Effector memory CD4-positive, alpha-beta T cell (primary cell): ENCODE measurements around the gene FNBP1.
"Not testable (repeated sequence)": the region's sequence is repeated elsewhere in the genome, so short reads cannot be mapped to it uniquely, and the experiment has no call there.

Experiments
- DNase-seq, 3 donors: peaks; one replicate each; pipeline ENCODE4 v3.0.0-alpha.2; 2020
- H3K27ac ChIP-seq: 2 replicates; pipeline ENCODE4 v1.7.0; 2013; ENCODE audit warnings: mild to moderate bottlenecking, low read length, moderate library complexity; ENCODE audit not compliant: insufficient read depth, poor library complexity, severe bottlenecking
- H3K27me3 ChIP-seq: replicated peaks from 2 replicates; pipeline ENCODE4 v1.7.0; 2013; ENCODE audit warnings: mild to moderate bottlenecking, low read length; ENCODE audit not compliant: insufficient read depth, control insufficient read depth, poor library complexity, severe bottlenecking
- H3K36me3 ChIP-seq: 2 replicates; pipeline ENCODE4 v1.7.0; 2013; ENCODE audit warnings: mild to moderate bottlenecking, low read length, moderate library complexity; ENCODE audit not compliant: control insufficient read depth, insufficient read depth
- H3K4me1 ChIP-seq: 2 replicates; pipeline ENCODE4 v1.7.0; 2013; ENCODE audit warnings: low read length, mild to moderate bottlenecking; ENCODE audit not compliant: control insufficient read depth, insufficient read depth, poor library complexity, severe bottlenecking
- H3K4me3 ChIP-seq: 2 replicates; pipeline ENCODE4 v1.7.0; 2013; ENCODE audit warnings: low read length, low read depth, mild to moderate bottlenecking; ENCODE audit not compliant: insufficient read depth, poor library complexity, severe bottlenecking
- H3K9me3 ChIP-seq: 2 replicates; pipeline ENCODE4 v1.7.0; 2013; ENCODE audit warnings: mild to moderate bottlenecking, low read length, moderate library complexity; ENCODE audit not compliant: control insufficient read depth

Gene FNBP1

DNA sequence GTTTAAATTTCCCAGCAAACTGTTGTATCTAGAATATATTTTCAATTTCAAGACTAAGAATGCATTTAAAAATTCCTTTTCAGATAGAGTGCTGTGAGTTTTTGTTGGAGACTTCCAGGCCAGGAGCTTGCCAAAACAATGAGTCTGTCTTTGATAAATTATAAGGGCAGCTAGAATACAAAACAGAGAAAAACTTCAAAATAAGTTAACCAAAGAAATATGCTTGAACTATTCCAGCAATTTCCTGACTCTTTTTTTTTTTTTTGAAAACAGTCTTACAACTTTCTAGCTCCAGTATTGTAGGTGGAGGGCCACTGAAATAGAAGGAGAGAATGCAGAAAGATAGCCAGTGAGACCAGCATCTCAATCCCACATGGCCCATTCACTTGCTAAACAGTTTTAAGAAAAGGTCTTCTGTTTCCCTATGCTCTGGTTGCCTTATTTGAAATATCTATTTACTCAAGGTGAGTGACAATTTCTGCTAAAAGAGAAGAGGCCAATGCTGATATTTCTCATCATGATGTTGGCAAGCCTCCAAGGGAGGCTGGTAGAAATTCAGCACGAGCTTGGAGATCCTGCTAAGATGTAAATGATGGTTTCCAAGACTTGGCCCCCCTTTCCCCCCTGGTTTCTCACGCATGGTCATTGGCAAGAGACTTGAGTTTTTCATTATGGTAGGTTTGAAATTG lies 104.6 kb downstream of the FNBP1 start:
- Histone ChIP-seq H3K4me3 (no peak overlapping the region), H3K9me3 (peaks cover 6% of the 10 kb centered on the region), H3K27me3 (no peaks in the 10 kb centered on the region), H3K27ac (no peak overlapping the region), H3K36me3 (peaks cover 33% of the 10 kb centered on the region), H3K4me1 (peaks cover 22% of the 10 kb centered on the region)
- DNase-seq, result no peak

DNA sequence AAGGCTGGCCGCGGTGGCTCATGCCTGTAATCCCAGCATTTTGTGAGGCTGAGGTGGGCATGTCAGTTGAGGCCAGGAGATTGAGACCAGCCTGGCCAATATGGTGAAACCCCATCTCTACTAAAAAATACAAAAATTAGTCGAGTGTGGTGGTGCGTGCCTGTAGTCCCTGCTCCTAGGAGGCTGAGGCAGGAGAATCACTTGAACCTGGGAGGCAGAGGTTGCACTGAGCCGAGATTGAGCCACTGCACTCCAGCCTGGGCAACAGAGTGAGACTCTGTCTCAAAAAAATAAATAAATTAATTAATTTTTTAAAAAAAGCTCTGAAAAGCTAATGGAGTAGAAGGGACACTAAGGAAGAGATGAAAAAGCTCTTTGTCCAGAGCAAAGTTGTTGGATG lies 105.1 kb downstream of the FNBP1 start:
- H3K9me3 ChIP-seq, H3K27ac ChIP-seq, DNase-seq, H3K27me3 ChIP-seq, H3K4me3 ChIP-seq: not testable (repeated sequence)
- peaks cover 30% of the 10 kb centered on the region for H3K36me3 ChIP-seq
- H3K4me1 ChIP-seq, result peaks cover 24% of the 10 kb centered on the region

DNA sequence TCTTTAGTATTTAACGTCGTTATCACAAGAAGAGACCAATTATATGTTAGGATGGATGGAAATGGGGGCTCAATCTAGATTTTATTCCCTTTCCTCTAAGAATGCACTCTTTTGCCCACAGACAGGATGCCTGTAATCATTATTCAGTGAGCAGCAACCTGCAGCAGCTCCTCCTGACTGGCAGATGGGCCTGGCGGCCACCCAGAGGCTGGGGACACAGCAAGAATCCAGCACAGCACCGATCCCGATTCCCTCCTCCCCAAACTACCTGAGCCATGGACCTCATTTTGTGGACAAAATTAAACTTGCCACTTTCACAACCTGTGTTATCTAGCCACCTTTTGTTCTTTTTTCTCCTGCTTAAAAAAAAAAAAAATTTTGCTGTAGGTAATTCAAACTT lies 106.8 kb downstream of the FNBP1 start:
- no peaks in the 10 kb centered on the region for H3K9me3 ChIP-seq
- DNase-seq, result no peak
- H3K4me3 ChIP-seq, result no peak overlapping the region
- H3K27ac ChIP-seq, result no peak overlapping the region
- H3K27me3 ChIP-seq, result no peaks in the 10 kb centered on the region
- H3K4me1 ChIP-seq, result peaks cover 31% of the 10 kb centered on the region
- peaks cover 17% of the 10 kb centered on the region for H3K36me3 ChIP-seq

DNA sequence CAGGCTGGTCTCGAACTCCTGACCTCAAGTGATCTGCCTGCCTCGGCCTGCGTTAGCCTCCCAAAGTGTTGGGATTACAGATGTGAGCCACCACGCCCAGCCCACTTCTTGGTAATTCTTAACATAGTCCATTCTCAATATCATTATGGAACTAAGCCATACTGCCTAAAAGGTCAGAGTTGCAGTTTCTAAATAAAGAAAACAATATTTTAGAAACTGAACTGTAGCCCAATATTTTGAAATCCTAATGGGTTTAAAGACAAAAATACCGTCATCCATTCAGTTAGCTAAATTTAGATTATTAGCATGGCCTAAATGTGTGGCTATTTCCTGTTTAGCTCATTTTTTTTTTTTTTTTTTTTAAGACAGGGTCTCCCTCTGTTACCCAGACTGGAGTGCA lies 108.2 kb downstream of the FNBP1 start:
- Histone ChIP-seq H3K27me3 (no peaks in the 10 kb centered on the region), H3K9me3 (no peaks in the 10 kb centered on the region), H3K27ac (peak overlapping the region; percentile 9), H3K4me1 (peaks cover 31% of the 10 kb centered on the region), H3K4me3 (no peak overlapping the region), H3K36me3 (peaks cover 12% of the 10 kb centered on the region)
- no peak for DNase-seq

DNA sequence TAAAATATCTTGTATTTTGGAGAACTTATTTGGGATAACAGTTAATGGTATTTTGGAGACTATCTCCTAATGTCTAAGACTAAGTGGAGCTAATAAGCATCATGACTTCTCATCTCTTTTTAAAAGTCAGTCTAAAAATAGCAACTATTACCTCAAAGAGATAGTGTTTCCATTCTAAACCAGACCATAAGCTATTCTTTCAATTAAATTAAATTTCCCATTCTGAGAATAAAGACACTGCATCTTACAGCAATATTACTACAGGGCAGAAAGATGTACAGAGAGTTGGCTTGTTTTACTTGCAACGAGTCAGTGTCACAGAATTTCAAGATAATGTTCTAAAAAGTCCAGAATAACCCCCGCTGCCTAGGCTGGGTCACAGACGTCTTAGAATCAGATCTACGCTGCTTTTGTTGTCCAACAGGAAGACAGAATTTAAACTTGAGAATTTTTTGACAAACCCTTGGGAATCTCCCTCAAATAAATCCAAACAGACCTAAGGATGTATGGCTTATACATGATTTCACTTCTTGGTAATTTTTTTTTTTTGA lies 108.9 kb downstream of the FNBP1 start:
- H3K27ac ChIP-seq, result peak overlapping the region; percentile 9
- H3K9me3 ChIP-seq, result no peaks in the 10 kb centered on the region
- no peak overlapping the region for H3K4me3 ChIP-seq
- DNase-seq, result no peak
- H3K36me3 ChIP-seq, result peaks cover 12% of the 10 kb centered on the region
- peaks cover 30% of the 10 kb centered on the region for H3K4me1 ChIP-seq
- no peaks in the 10 kb centered on the region for H3K27me3 ChIP-seq

DNA sequence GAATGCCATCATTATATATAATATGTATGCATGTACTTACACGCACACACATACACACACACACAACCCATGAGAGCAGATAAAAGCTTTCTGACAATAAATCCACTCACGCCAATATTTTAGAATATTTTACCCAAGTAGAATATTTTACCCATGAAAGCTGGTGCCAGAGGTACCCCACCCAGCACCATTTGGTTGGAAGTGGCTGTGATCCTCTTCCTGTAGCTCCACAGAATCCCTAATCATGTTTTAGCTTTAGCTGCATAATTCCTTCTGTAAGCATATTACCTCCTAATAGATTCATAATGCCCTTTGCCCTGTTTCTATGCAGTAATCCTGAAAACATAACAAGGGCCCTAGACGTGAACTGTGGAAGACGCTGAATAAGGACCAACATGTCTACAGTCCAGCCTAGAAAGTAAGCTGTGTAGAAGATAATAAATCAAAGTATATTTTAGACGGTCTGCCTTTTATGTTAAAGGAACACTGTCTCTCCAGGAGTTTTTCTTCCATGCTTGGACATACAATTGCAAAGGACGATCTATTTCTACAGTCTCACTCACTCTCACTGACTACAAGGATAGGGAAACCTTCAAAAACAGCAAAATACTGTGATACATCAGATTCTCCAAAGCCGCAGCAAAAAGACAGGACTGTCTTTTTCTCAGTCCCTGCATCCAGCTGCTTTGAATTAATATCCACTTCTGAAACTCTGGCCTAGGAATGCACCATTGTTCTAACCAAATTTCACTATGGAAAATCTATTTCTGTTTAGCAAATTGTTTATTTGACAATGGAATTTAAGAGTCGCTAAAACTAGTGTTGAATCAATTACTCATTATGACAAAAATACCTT lies 109.6 kb downstream of the FNBP1 start:
- H3K36me3 ChIP-seq, result peaks cover 12% of the 10 kb centered on the region
- no peaks in the 10 kb centered on the region for H3K9me3 ChIP-seq
- H3K4me3 ChIP-seq, result no peak overlapping the region
- peak overlapping the region; percentile 57 for H3K27ac ChIP-seq
- H3K27me3 ChIP-seq, result no peaks in the 10 kb centered on the region
- no peak for DNase-seq
- peaks cover 23% of the 10 kb centered on the region for H3K4me1 ChIP-seq

DNA sequence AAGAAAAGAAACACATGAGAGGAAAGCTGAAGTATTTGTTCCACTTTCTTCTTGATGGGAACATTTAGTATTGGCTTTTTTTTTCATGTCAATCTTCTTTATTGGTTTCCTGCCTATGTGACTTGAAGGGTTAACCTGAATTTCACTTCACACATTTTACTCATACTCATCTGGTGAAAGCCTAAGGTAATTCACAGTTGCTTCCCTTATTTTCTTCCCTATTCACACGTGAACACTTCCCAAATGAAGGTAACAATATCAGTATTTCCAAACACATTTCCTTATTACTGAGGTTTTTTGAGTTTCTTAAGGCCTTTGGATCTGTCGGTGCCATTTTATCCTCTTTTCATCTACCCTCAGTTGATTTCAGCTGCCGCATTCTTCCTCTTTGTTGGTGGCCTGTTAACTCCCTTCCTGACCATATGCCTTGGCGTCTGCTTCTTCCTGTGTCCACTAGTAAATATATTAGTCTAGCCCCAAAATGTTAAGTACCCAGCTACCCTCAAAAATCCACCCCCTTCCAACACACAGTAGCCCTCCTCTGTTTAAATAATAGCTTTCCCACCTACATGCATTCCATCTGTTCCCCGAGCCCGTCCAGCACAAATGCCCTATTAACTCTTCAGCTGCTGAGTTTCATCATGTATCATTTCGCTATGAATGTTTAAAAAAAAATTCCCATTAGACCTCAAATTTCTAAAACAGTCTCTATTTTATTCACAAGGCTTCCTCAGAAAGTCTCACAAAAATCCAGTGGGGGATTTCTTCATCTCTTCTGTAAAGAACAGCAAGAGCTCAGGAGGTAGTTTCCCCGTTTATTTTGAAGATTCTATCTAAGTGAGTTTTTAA lies 110.5 kb downstream of the FNBP1 start:
- Histone ChIP-seq H3K27ac (peak overlapping the region; percentile 38), H3K36me3 (peaks cover 9% of the 10 kb centered on the region), H3K9me3 (no peaks in the 10 kb centered on the region), H3K4me3 (no peak overlapping the region), H3K27me3 (no peaks in the 10 kb centered on the region), H3K4me1 (peaks cover 23% of the 10 kb centered on the region)
- DNase-seq, result no peak

DNA sequence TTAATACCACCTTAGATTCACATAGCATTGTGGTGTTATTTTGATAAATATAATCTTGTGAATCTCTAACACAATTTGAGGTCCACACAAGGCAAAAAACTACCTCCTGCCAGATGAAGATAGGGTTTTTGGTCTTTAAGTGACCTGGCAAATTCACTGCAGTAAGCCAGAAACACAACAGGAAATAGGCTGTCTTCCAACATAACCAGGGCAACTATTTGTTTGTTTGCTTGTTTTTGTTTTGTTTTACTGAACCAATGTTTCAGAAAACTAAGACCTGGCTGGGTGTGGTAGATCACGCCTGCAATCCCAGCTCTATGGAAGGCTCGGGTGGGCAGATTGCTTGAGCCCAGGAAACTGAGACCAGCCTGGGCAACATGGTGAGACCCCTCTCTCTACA lies 112.2 kb downstream of the FNBP1 start:
- Histone ChIP-seq H3K4me3 (no peak overlapping the region), H3K27me3 (no peaks in the 10 kb centered on the region), H3K4me1 (peaks cover 23% of the 10 kb centered on the region), H3K9me3 (no peaks in the 10 kb centered on the region), H3K36me3 (peaks cover 17% of the 10 kb centered on the region), H3K27ac (peak overlapping the region; percentile 18)
- no peak for DNase-seq

DNA sequence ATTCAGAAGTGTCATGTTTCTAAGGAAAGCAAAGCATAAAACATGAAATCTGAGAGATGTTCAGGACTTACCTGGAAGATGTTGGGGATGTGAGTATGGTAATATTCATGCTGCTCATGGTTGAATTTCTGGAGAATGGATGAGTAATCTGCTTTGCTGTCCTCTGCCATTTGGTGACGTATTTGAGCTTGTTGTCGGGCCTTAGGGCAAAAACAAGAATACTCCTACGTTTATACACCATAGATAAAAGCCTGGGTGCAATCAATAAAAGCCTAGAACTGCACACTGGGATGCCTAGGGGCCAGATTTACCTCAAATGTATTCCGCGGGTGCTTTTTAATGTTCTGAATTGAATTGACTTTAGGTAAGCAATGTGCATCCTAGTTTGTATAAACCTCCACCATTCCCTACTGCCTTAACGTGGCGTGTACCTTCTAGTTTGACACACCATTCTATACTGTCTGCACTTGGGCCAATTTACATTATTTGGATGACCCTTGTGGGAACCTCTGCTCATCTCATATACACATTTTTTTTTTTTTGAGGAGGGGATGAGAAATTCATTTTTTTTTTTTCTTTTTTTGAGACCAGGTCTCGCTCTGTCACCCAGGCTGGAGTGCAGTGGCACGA lies 113.4 kb downstream of the FNBP1 start:
- no peak overlapping the region for H3K27ac ChIP-seq
- H3K27me3 ChIP-seq, result no peaks in the 10 kb centered on the region
- DNase-seq, result no peak
- H3K4me1 ChIP-seq, result peaks cover 23% of the 10 kb centered on the region
- no peak overlapping the region for H3K4me3 ChIP-seq
- no peaks in the 10 kb centered on the region for H3K9me3 ChIP-seq
- H3K36me3 ChIP-seq, result peaks cover 24% of the 10 kb centered on the region
